ENCODE results near the gene SORBS1.

SORBS1 gene

GRCh38 chr10:95454356-95454755, 106.8 kb downstream of the SORBS1 start:
- Histone ChIP-seq H3K9me3 (ENCODE audit: severe bottlenecking) (no peaks in the 10 kb centered on the region), H3K36me3 (ENCODE audit: low read depth) (no peaks in the 10 kb centered on the region), H3K27ac (ENCODE audit: poor library complexity, severe bottlenecking) (no peak overlapping the region), H3K4me1 (ENCODE audit: insufficient read depth, poor library complexity, severe bottlenecking) (no peaks in the 10 kb centered on the region), H3K4me3 (ENCODE audit: severe bottlenecking) (no peak overlapping the region), H3K27me3 (ENCODE audit: insufficient read depth, poor library complexity, severe bottlenecking) (peaks cover 4% of the 10 kb centered on the region)
- no peak for ATAC-seq (ENCODE audit: low read depth)
- TF ChIP-seq CTCF (IDR thresholded peaks at IDR 0.05; ENCODE audit: poor library complexity, severe bottlenecking), result no peak
- DNase-seq (ENCODE audit: low spot score), result no peak

- Histone ChIP-seq H3K9me3 (ENCODE audit: severe bottlenecking) (no peaks in the 10 kb centered on the region), H3K27ac (ENCODE audit: poor library complexity, severe bottlenecking) (no peak overlapping the region), H3K4me3 (ENCODE audit: severe bottlenecking) (no peak overlapping the region), H3K36me3 (ENCODE audit: low read depth) (no peaks in the 10 kb centered on the region), H3K4me1 (ENCODE audit: insufficient read depth, poor library complexity, severe bottlenecking) (no peaks in the 10 kb centered on the region), H3K27me3 (ENCODE audit: insufficient read depth, poor library complexity, severe bottlenecking) (peaks cover 4% of the 10 kb centered on the region)
- no peak for TF ChIP-seq CTCF (IDR thresholded peaks at IDR 0.05; ENCODE audit: poor library complexity, severe bottlenecking)
- ATAC-seq (ENCODE audit: low read depth) (peak; percentile 40; the same call in 1 of the 3 replicates), DNase-seq (ENCODE audit: low spot score) (no peak)
Observed at GRCh38 chr10:95451568-95452524, 109.3 kb downstream of the SORBS1 start.

GRCh38 chr10:95451150-95451549, 110.0 kb downstream of the SORBS1 start:
- TF ChIP-seq CTCF (IDR thresholded peaks at IDR 0.05; ENCODE audit: poor library complexity, severe bottlenecking), result no peak
- Histone ChIP-seq H3K27me3 (ENCODE audit: insufficient read depth, poor library complexity, severe bottlenecking) (peaks cover 3% of the 10 kb centered on the region), H3K4me1 (ENCODE audit: insufficient read depth, poor library complexity, severe bottlenecking) (no peaks in the 10 kb centered on the region), H3K36me3 (ENCODE audit: low read depth) (no peaks in the 10 kb centered on the region), H3K9me3 (ENCODE audit: severe bottlenecking) (no peaks in the 10 kb centered on the region), H3K4me3 (ENCODE audit: severe bottlenecking) (no peak overlapping the region), H3K27ac (ENCODE audit: poor library complexity, severe bottlenecking) (no peak overlapping the region)
- DNase-seq (ENCODE audit: low spot score), result no peak
- ATAC-seq (ENCODE audit: low read depth), result no peak

GRCh38 chr10:95450188-95450587, 111.0 kb downstream of the SORBS1 start:
- H3K27me3 ChIP-seq (ENCODE audit: insufficient read depth, poor library complexity, severe bottlenecking), result no peaks in the 10 kb centered on the region
- H3K4me3 ChIP-seq (ENCODE audit: severe bottlenecking), result no peak overlapping the region
- H3K27ac ChIP-seq (ENCODE audit: poor library complexity, severe bottlenecking), result no peak overlapping the region
- DNase-seq (ENCODE audit: low spot score) (no peak), ATAC-seq (ENCODE audit: low read depth) (no peak)
- peaks cover 7% of the 10 kb centered on the region for H3K4me1 ChIP-seq (ENCODE audit: insufficient read depth, poor library complexity, severe bottlenecking)
- H3K9me3 ChIP-seq (ENCODE audit: severe bottlenecking), result no peaks in the 10 kb centered on the region
- no peak for TF ChIP-seq CTCF (IDR thresholded peaks at IDR 0.05; ENCODE audit: poor library complexity, severe bottlenecking)
- H3K36me3 ChIP-seq (ENCODE audit: low read depth), result no peaks in the 10 kb centered on the region

DNA sequence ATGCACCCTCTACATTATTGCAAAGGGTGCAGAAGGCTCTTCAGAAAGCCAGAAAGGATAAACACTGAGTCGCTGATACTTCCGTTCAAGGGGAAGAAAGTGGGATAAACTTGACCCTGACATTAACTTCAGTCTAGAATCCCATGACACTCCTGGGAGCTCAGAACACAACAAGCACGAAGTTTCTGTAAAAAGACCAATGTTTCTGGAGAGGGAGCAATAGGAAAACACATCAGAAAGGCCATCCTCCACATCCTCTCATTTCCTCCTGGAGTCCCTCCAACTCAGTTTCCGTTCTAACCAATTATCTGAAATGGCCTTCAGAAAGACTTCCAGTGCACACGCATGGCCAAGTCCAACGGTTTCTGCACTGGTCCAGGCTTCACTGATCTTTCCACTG, 113.5 kb downstream of the SORBS1 start:
- DNase-seq (ENCODE audit: low spot score) (no peak), ATAC-seq (ENCODE audit: low read depth) (no peak)
- Histone ChIP-seq H3K9me3 (ENCODE audit: severe bottlenecking) (no peaks in the 10 kb centered on the region), H3K36me3 (ENCODE audit: low read depth) (no peaks in the 10 kb centered on the region), H3K27ac (ENCODE audit: poor library complexity, severe bottlenecking) (no peak overlapping the region), H3K4me3 (ENCODE audit: severe bottlenecking) (no peak overlapping the region), H3K4me1 (ENCODE audit: insufficient read depth, poor library complexity, severe bottlenecking) (peaks cover 9% of the 10 kb centered on the region), H3K27me3 (ENCODE audit: insufficient read depth, poor library complexity, severe bottlenecking) (no peaks in the 10 kb centered on the region)
- no peak for TF ChIP-seq CTCF (IDR thresholded peaks at IDR 0.05; ENCODE audit: poor library complexity, severe bottlenecking)

All from RWPE2 (cell line).